Activated T-cell treated with anti-CD3 and anti-CD28 coated beads for 24 hours (primary cell): ENCODE results near the gene EIF6.
"Not testable (repeated sequence)": the region's sequence is repeated elsewhere in the genome, so short reads cannot be mapped to it uniquely, and the experiment has no call there.

Experiments used
- DNase-seq: peaks from one replicate; pipeline ENCODE4 v3.0.0-alpha.2; 2020; ENCODE audit warnings: low read depth

The EIF6 gene

GRCh38 chr20:35284267-35284991 lies at the start of gene EIF6:
EIF6 (minus strand) TSS chr20:35284772; CDS start chr20:35284487, 285 bp downstream.
- peak; percentile 77 for DNase-seq

- DNase-seq, result no peak
Observed at GRCh38 chr20:35333606-35334005, 49.0 kb upstream of the EIF6 start.

GRCh38 chr20:35332540-35333200 lies 48.1 kb upstream of the EIF6 start:
- DNase-seq, result no peak

GRCh38 chr20:35329435-35330139 lies 45.0 kb upstream of the EIF6 start:
- DNase-seq, result peak; percentile 37

- no peak for DNase-seq
Observed at GRCh38 chr20:35328689-35329088, 44.1 kb upstream of the EIF6 start.

GRCh38 chr20:35328095-35328685 lies 43.6 kb upstream of the EIF6 start:
- no peak for DNase-seq

GRCh38 chr20:35327074-35327976 lies 42.8 kb upstream of the EIF6 start:
- DNase-seq, result no peak

- no peak for DNase-seq
Observed at GRCh38 chr20:35326740-35327073, 42.1 kb upstream of the EIF6 start.

- DNase-seq, result no peak
Observed at GRCh38 chr20:35326021-35326739, 41.6 kb upstream of the EIF6 start.

GRCh38 chr20:35325401-35325800 lies 40.8 kb upstream of the EIF6 start:
- no peak for DNase-seq

GRCh38 chr20:35320396-35321126 lies 36.0 kb upstream of the EIF6 start:
- DNase-seq, result no peak

GRCh38 chr20:35319871-35320197 lies 35.3 kb upstream of the EIF6 start:
- DNase-seq, result no peak

- DNase-seq, result no peak
Observed at GRCh38 chr20:35319192-35319870, 34.8 kb upstream of the EIF6 start.

- DNase-seq, result no peak
Observed at GRCh38 chr20:35318502-35319157, 34.1 kb upstream of the EIF6 start.

GRCh38 chr20:35317416-35318210 lies 33.0 kb upstream of the EIF6 start:
- no peak for DNase-seq

GRCh38 chr20:35316086-35316485 lies 31.5 kb upstream of the EIF6 start:
- DNase-seq, result no peak

- not testable (repeated sequence) for DNase-seq
Observed at GRCh38 chr20:35315632-35316020, 31.1 kb upstream of the EIF6 start.

GRCh38 chr20:35314816-35315631 lies 30.5 kb upstream of the EIF6 start:
- no peak for DNase-seq
